Superior temporal gyrus (tissue), 1 donor: ENCODE results near the gene PSMB3.
"Not testable (repeated sequence)": the region's sequence is repeated elsewhere in the genome, so short reads cannot be mapped to it uniquely, and the experiment has no call there.

Experiments used
- DNase-seq: peaks from one replicate; pipeline ENCODE4 v3.0.0-alpha.2; 2016; ENCODE audit errors: extremely low spot score

Gene PSMB3

GRCh38 chr17:38716368-38717005 is 36.1 kb upstream of the PSMB3 start:
- no peak for DNase-seq

- DNase-seq, result no peak
Measured at GRCh38 chr17:38717139-38717745, 35.3 kb upstream of the PSMB3 start.

GRCh38 chr17:38719289-38719942 is 33.1 kb upstream of the PSMB3 start:
- no peak for DNase-seq

GRCh38 chr17:38719943-38720641 is 32.4 kb upstream of the PSMB3 start:
- DNase-seq, result no peak

GRCh38 chr17:38720941-38721340 is 31.6 kb upstream of the PSMB3 start:
- DNase-seq, result no peak

- no peak for DNase-seq
Measured at GRCh38 chr17:38721802-38722201, 30.7 kb upstream of the PSMB3 start.

GRCh38 chr17:38724337-38724988 is 28.1 kb upstream of the PSMB3 start:
- DNase-seq, result peak; percentile 84

- peak; percentile 70 for DNase-seq
Measured at GRCh38 chr17:38725066-38725465, 27.5 kb upstream of the PSMB3 start.

GRCh38 chr17:38726145-38726544 is 26.4 kb upstream of the PSMB3 start:
- not testable (repeated sequence) for DNase-seq

GRCh38 chr17:38727736-38728135 is 24.8 kb upstream of the PSMB3 start:
- no peak for DNase-seq

- DNase-seq, result no peak
Measured at GRCh38 chr17:38728290-38728831, 24.2 kb upstream of the PSMB3 start.

- no peak for DNase-seq
Measured at GRCh38 chr17:38729368-38729885, 23.1 kb upstream of the PSMB3 start.

GRCh38 chr17:38729886-38730525 is 22.5 kb upstream of the PSMB3 start, which contains the start of gene CISD3:
TSS of gene CISD3 (plus strand) at chr17:38730341. CDS start at chr17:38730359, 18 bp downstream.
- peak; percentile 74 for DNase-seq

- no peak for DNase-seq
Measured at GRCh38 chr17:38730526-38731379, 21.8 kb upstream of the PSMB3 start.

GRCh38 chr17:38731526-38732294 is 20.8 kb upstream of the PSMB3 start:
- no peak for DNase-seq

GRCh38 chr17:38732376-38733281 is 19.9 kb upstream of the PSMB3 start:
- no peak for DNase-seq

GRCh38 chr17:38733282-38733981 is 19.1 kb upstream of the PSMB3 start:
- no peak for DNase-seq
